GM08714 (cell line): ENCODE measurements around the gene ATP10A.

Experiments
- H3K4me3 ChIP-seq: fragments of 200-500 bp; sonication (Bioruptor generic); 2 replicates; pipeline ENCODE4 v1.5.1; 2014; ENCODE audit warnings: mild to moderate bottlenecking, low read length, inconsistent platforms
- ZNF274 ChIP-seq: IDR thresholded peaks from 2 replicates; pipeline ENCODE4 v1.6.1; 2012; ENCODE audit warnings: mild to moderate bottlenecking, low read depth, low read length

Gene ATP10A

DNA sequence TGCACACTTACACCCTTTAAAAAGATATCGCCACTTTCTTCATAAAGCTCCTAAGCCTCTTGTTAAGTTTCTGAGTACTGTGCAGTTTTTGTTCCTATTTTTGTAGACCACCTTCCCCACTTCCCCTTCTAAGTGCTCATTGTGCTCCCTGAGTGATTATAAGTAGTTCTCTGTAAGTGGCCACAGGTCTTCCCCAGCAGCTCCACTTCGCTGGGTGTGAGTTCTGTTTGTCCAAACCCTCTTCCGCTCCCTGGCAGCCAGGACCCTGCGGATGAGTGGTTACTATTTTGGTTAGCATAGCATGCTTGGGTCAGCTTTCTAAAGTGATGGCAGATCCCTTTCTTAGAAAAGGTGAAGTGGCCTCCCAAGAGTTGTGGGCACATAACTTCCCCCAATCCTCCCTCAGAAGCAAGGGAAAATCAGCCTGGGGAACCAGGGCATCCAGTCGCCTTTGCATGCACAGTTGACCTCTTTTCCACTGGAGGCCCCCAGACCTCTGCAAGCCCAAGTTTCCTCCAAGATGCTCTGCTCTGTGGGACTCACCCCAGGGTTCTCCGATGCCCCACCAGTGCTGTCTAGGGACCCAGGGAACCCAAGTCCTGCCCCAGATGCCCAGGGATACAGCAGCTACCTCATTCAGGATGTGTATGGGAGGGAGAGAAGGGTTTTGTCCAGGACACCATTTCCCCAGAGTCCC lies 69.6 kb downstream of the ATP10A start:
- no peak for TF ChIP-seq ZNF274
- no peak overlapping the region for H3K4me3 ChIP-seq

- H3K4me3 ChIP-seq = no peak overlapping the region
- no peak for TF ChIP-seq ZNF274
Observed at GRCh38 chr15:25792128-25792527, 71.0 kb downstream of the ATP10A start.

- TF ChIP-seq ZNF274 = no peak
- H3K4me3 ChIP-seq = no peak overlapping the region
Observed at GRCh38 chr15:25790000-25790660, 73.0 kb downstream of the ATP10A start.

- TF ChIP-seq ZNF274 = no peak
- no peak overlapping the region for H3K4me3 ChIP-seq
Observed at GRCh38 chr15:25789616-25789999, 73.5 kb downstream of the ATP10A start.

- no peak for TF ChIP-seq ZNF274
- H3K4me3 ChIP-seq = no peak overlapping the region
Observed at GRCh38 chr15:25789211-25789610, 73.9 kb downstream of the ATP10A start.

DNA sequence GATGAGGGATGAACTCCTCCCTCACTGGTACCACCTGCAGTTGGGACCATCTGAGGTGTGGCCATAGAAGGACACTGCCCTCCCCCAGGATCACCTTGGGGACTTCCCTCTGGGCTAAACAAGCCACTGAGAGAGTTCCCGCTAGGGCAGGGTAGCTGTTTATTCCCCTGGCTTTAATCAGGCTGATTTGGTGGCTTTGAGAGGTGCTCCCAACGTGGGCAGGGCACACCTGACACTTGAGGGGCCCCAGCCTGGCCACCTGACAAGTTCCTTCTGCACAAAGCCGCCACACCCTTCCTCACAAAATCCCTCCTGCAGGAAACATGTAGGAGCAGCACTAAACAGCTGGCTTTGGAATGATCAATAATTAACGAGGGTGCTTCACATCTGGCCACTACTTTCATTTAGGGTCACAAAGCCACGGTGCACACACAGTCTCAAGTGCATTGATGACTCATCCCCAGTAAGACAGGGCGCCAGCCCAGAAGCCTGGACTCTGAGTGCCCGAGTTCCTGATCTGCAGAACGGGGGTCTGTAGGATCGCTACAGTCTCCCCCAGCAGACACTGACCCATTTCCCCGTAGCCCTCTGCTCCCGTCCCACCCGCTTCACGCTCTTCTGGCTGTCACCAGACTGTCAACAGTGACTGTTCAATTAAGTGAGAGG lies 75.1 kb downstream of the ATP10A start:
- no peak for TF ChIP-seq ZNF274
- no peak overlapping the region for H3K4me3 ChIP-seq

DNA sequence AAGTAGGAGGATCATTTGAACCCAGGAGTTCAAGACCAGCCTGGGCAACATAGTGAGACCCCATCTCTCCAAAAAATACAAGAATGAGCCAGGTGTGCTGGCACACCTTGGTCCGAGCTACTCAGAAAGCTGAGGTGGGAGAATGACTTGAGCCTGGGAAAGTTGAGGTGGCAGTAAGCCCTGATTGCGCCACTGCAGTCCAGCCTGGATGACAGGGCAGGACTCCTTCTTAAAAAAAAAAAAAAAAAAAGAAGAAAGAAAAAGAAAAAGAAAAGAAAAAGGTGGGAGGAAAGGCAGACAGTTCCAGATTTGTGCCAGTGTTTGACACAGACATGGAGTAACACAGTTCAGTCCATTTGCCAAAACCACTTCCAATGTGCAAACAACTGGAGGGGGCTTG lies 75.7 kb downstream of the ATP10A start:
- H3K4me3 ChIP-seq = no peak overlapping the region
- no peak for TF ChIP-seq ZNF274

DNA sequence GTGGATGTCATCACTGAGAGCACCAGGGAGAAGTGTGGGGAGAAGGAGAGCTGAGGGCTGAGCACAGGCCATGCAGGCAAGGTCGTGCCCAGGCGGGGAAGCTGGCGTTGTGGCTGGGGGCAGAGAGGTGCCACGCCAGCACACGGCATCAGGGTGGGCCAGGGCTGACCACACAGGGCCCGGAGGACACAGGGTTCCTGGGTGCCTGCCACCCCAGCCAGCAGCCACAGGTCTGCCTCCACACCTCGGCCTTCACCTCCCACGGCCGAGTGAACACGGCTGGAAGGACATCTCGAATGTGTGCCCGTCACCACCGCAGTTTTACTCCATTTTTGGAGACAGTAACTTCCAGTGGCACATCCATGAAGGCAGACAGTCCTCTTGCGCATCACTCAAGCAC lies 77.1 kb downstream of the ATP10A start:
- no peak for TF ChIP-seq ZNF274
- no peak overlapping the region for H3K4me3 ChIP-seq

- H3K4me3 ChIP-seq = no peak overlapping the region
- no peak for TF ChIP-seq ZNF274
Observed at GRCh38 chr15:25785641-25786025, 77.5 kb downstream of the ATP10A start.

DNA sequence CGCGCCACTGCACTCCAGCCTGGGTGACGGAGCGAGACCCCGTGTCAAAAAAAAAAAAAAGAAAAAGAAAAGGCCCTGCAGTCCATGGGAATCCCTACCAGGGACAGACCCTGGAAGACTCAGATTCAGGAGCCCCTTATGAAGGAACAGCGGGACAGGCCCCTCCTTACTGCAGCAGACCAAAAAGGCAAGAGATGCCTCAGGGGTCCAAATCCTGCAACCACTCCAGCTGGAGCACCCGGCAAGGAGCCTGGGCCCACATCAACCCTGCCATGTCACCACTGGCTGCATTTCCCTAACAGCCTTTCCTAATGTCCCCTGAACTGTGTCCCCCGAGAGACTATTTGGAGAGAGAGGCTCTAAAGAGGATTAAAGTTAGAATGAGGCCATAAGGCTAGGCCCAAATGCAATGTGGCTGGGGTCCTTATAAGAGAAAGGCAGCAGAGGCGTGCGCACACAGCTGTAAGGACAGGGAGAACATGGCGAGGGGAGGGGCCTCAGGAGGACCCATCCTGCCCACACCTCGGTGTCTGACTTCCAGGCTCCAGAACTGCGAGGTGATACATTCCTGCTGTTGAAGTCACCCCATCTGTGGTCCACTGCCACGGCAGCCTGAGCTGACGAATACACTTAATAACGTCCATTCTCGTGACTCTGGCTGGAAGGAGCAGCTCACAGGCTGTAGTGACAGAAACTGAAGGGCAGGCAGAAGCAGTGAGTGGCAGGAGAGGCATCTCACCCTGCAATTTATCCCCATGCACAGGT lies 78.1 kb downstream of the ATP10A start:
- no peak for TF ChIP-seq ZNF274
- H3K4me3 ChIP-seq = no peak overlapping the region

DNA sequence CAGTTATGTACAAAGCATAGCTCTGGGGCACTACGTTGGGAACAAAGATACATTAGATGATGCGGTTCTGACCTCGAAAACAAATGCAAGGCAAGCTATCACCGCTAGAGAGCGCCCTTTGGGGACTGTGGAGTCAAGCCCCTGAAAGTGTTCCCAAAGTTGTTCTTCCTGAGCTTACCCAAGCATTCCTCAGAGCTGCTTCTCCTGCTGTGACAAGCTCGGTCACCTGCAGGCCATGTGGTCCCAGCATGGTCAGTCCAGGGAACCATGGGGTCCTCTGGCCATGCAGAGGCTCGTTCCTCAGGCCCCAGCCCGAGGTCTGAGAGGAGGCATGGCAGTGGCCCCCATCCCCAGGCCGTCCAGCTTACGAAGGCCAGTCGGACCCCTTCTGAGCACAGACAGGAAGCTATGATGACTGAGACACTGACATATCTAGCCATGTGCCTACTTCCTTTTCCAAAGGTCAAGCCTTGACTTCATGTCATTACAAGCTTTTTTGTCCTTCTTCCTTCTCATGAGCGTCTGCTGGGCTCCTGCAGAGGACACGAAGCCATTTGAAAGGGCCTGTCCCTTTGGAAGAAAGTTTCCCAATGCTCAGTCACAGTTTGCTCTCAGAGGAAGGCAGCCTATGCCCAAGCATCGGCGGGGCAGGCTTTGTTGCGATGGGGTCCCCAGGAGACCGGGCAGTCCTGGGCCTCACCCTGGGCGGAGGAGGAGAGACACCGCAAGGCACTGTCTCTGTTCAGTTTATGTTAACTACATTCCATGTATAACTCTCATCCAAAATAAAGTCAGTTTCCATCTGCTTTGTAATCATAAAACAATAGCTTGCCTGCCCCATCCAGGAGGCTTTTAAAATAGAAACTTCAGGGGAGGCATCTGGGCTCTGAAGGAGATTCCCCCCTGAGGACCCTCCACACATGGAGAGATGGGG lies 79.3 kb downstream of the ATP10A start:
- no peak overlapping the region for H3K4me3 ChIP-seq
- no peak for TF ChIP-seq ZNF274

GRCh38 chr15:25783134-25783533 lies 80.0 kb downstream of the ATP10A start:
- H3K4me3 ChIP-seq = no peak overlapping the region

DNA sequence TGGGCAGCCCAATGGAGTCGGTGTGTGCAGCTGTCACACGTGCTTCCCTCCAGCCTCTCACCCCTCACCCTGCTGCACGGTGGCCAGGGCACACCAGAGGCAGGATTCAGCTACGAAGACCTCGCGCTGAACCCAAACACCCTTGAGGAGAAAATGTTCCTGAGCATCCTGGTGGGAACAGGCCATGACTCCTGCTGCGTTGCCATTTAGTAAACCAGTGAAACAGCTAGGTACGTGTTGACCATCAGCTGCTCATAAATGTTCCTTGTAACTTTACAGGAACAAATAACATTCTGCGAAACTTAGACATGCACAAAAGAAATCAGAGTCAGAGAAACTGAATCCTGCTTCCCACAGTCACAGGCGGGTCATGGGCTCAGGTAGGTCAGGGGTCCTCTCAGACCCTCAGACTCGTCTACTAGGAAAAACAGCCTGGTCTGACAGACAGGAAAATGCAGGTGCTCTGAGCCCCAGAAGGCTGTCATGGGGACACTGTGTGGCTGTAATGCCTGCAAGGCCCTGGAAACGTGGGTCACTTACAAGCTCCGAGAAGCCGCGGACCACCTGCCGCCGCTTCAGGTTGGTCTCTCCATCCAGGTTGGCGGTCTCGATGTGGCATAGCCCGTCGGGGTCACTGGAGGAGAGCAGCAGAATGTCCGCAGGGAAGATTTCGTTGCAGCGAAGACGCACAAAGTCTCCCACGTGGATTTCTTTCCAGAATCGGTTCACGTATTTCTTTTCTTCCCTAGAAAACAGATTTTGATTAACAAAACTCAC lies 82.5 kb downstream of the ATP10A start:
- H3K4me3 ChIP-seq = no peak overlapping the region
- no peak for TF ChIP-seq ZNF274

More at GRCh38 chr15:25783134-25783533, 80.0 kb downstream of the ATP10A start:
- TF ChIP-seq ZNF274 = no peak
